Stimulated activated CD4-positive, alpha-beta T cell treated with anti-CD3 and anti-CD28 coated beads, Interleukin-1b, Interleukin-23, amount 100 ng/mL, for 4 hours (primary cell): ENCODE data around the gene AMFR.
"Not testable (repeated sequence)": the region's sequence is repeated elsewhere in the genome, so short reads cannot be mapped to it uniquely, and the experiment has no call there.

ENCODE experiments used
- DNase-seq, 2 donors: peaks; one replicate each; pipeline ENCODE4 v3.0.0-alpha.2; 2020; ENCODE audit warnings: low read depth in 2 of 2

AMFR gene

GRCh38 chr16:56388209-56388608 is 37.1 kb downstream of the AMFR start:
- no peak for DNase-seq

- no peak for DNase-seq
These were observed 37.9 kb downstream of the AMFR start for GRCh38 chr16:56387396-56387795.

- no peak for DNase-seq
These were observed 41.1 kb downstream of the AMFR start for GRCh38 chr16:56384074-56384721.

GRCh38 chr16:56382901-56383355 is 42.4 kb downstream of the AMFR start:
- no peak for DNase-seq

GRCh38 chr16:56382459-56382858 is 42.9 kb downstream of the AMFR start:
- no peak for DNase-seq

GRCh38 chr16:56380778-56381485 is 44.4 kb downstream of the AMFR start:
- DNase-seq = not testable (repeated sequence)

GRCh38 chr16:56379044-56379443 is 46.3 kb downstream of the AMFR start:
- DNase-seq = not testable (repeated sequence)

- not testable (repeated sequence) for DNase-seq
These were observed 49.6 kb downstream of the AMFR start for GRCh38 chr16:56375792-56376191.

GRCh38 chr16:56373003-56373402 is 52.3 kb downstream of the AMFR start:
- no peak for DNase-seq

GRCh38 chr16:56372013-56372634 is 53.2 kb downstream of the AMFR start:
- DNase-seq = no peak

GRCh38 chr16:56371660-56371937 is 53.7 kb downstream of the AMFR start:
- DNase-seq = no peak

GRCh38 chr16:56370875-56371659 is 54.3 kb downstream of the AMFR start:
- DNase-seq = no peak

GRCh38 chr16:56370185-56370874 is 55.0 kb downstream of the AMFR start:
- no peak for DNase-seq

GRCh38 chr16:56369202-56369601 is 56.1 kb downstream of the AMFR start:
- DNase-seq = no peak

- DNase-seq = no peak
These were observed 56.8 kb downstream of the AMFR start for GRCh38 chr16:56368545-56368944.

GRCh38 chr16:56367764-56368163 is 57.6 kb downstream of the AMFR start:
- DNase-seq = no peak

GRCh38 chr16:56366945-56367344 is 58.4 kb downstream of the AMFR start:
- DNase-seq = no peak

GRCh38 chr16:56365552-56365951 is 59.8 kb downstream of the AMFR start:
- DNase-seq = no peak

GRCh38 chr16:56364865-56365264 is 60.5 kb downstream of the AMFR start:
- DNase-seq = no peak

- DNase-seq = no peak
These were observed 61.4 kb downstream of the AMFR start for GRCh38 chr16:56363781-56364565.

- DNase-seq = no peak
These were observed 62.1 kb downstream of the AMFR start for GRCh38 chr16:56363181-56363716.
